NCI-H2227 (cell line): ENCODE data around the gene ZFHX3.

Experiments used
- DNase-seq: peaks from one replicate; lab custom pipeline; 2025; ENCODE audit not compliant: unreplicated experiment; lab: John Stamatoyannopoulos, UW

The ZFHX3 gene

GRCh38 chr16:73057291-73058210 is 9.6 kb upstream of the ZFHX3 start:
- peak; percentile 54 for DNase-seq

- DNase-seq = no peak
Observed at GRCh38 chr16:73056921-73057290, 9.0 kb upstream of the ZFHX3 start.

- no peak for DNase-seq
Observed at GRCh38 chr16:73056448-73056847, 8.5 kb upstream of the ZFHX3 start.

- DNase-seq = peak; percentile 47
Observed at GRCh38 chr16:73054813-73055482, 7.0 kb upstream of the ZFHX3 start.

- DNase-seq = no peak
Observed at GRCh38 chr16:73054498-73054812, 6.5 kb upstream of the ZFHX3 start.

GRCh38 chr16:73054125-73054484 is 6.2 kb upstream of the ZFHX3 start:
- DNase-seq = peak; percentile 27

- peak; percentile 75 for DNase-seq
Observed at GRCh38 chr16:73053364-73054124, 5.6 kb upstream of the ZFHX3 start.

- DNase-seq = no peak
Observed at GRCh38 chr16:73053038-73053363, 5.1 kb upstream of the ZFHX3 start.

- DNase-seq = peak; percentile 26
Observed at GRCh38 chr16:73052576-73052975, 4.6 kb upstream of the ZFHX3 start.

- DNase-seq = no peak
Observed at GRCh38 chr16:73051961-73052360, 4.0 kb upstream of the ZFHX3 start.

GRCh38 chr16:73051226-73051625 is 3.3 kb upstream of the ZFHX3 start:
- DNase-seq = no peak

GRCh38 chr16:73050201-73051099 is 2.5 kb upstream of the ZFHX3 start:
- peak; percentile 27 for DNase-seq

GRCh38 chr16:73049511-73049910 is 1.6 kb upstream of the ZFHX3 start:
- no peak for DNase-seq

GRCh38 chr16:73049091-73049490 is 1.2 kb upstream of the ZFHX3 start:
- no peak for DNase-seq

GRCh38 chr16:73048292-73049080 is 558 bp upstream of the ZFHX3 start:
- peak; percentile 37 for DNase-seq

GRCh38 chr16:73047221-73047535 is 750 bp downstream of the ZFHX3 start:
- no peak for DNase-seq

GRCh38 chr16:73046849-73047214 is 1.1 kb downstream of the ZFHX3 start:
- DNase-seq = no peak

- DNase-seq = no peak
Observed at GRCh38 chr16:73046202-73046848, 1.6 kb downstream of the ZFHX3 start.

GRCh38 chr16:73043828-73044467 is 4.0 kb downstream of the ZFHX3 start:
- DNase-seq = no peak
